GM19035 (cell line): Measurements from ENCODE around the gene ASB7.

Experiments used
- ATAC-seq: cut with Tn5 transposase; IDR thresholded peaks from one replicate; pipeline ENCODE4 v1.9.1; 2021; ENCODE audit not compliant: unreplicated experiment

ASB7 gene

GRCh38 chr15:100597862-100598261 is 4.5 kb upstream of the ASB7 start:
- no peak for ATAC-seq

GRCh38 chr15:100598655-100599054 is 3.7 kb upstream of the ASB7 start:
- no peak for ATAC-seq

GRCh38 chr15:100601163-100601562 is 1.2 kb upstream of the ASB7 start:
- ATAC-seq: no peak

- ATAC-seq: peak; percentile 16
These were observed 749 bp upstream of the ASB7 start for GRCh38 chr15:100601617-100602063.

GRCh38 chr15:100602823-100603393 is 519 bp downstream of the ASB7 start:
- ATAC-seq: peak; percentile 37

GRCh38 chr15:100612539-100612938 is 10.2 kb downstream of the ASB7 start:
- no peak for ATAC-seq

GRCh38 chr15:100613208-100613607 is 10.8 kb downstream of the ASB7 start:
- ATAC-seq: no peak

- ATAC-seq: no peak
These were observed 11.9 kb downstream of the ASB7 start for GRCh38 chr15:100614336-100614735.

- ATAC-seq: no peak
These were observed 12.5 kb downstream of the ASB7 start for GRCh38 chr15:100614918-100615317.

- no peak for ATAC-seq
These were observed 13.4 kb downstream of the ASB7 start for GRCh38 chr15:100615801-100616200.

GRCh38 chr15:100616700-100617099 is 14.3 kb downstream of the ASB7 start:
- no peak for ATAC-seq

- ATAC-seq: no peak
These were observed 20.9 kb downstream of the ASB7 start for GRCh38 chr15:100623301-100623700.

- peak; percentile 78 for ATAC-seq
These were observed 25.5 kb downstream of the ASB7 start for GRCh38 chr15:100627789-100628395.

- no peak for ATAC-seq
These were observed 26.4 kb downstream of the ASB7 start for GRCh38 chr15:100628746-100629145.

GRCh38 chr15:100631831-100632230 is 29.4 kb downstream of the ASB7 start:
- no peak for ATAC-seq

GRCh38 chr15:100633763-100634075 is 31.3 kb downstream of the ASB7 start:
- no peak for ATAC-seq

- ATAC-seq: no peak
These were observed 33.1 kb downstream of the ASB7 start for GRCh38 chr15:100635406-100636071.

- no peak for ATAC-seq
These were observed 35.9 kb downstream of the ASB7 start for GRCh38 chr15:100638177-100638730.

GRCh38 chr15:100642213-100642949 is 40.0 kb downstream of the ASB7 start:
- ATAC-seq: no peak

- no peak for ATAC-seq
These were observed 40.6 kb downstream of the ASB7 start for GRCh38 chr15:100642950-100643338.

- no peak for ATAC-seq
These were observed 43.3 kb downstream of the ASB7 start for GRCh38 chr15:100645671-100646070.

GRCh38 chr15:100648951-100649350 is 46.6 kb downstream of the ASB7 start:
- no peak for ATAC-seq
